T-helper 2 cell (primary cell): Measurements from ENCODE around the gene PPEF1.
"Not testable (repeated sequence)": the region's sequence is repeated elsewhere in the genome, so short reads cannot be mapped to it uniquely, and the experiment has no call there.

ENCODE experiments used
- DNase-seq, 5 experiments: peaks; one replicate each; pipeline versions ENCODE4 v3.0.0 to v3.0.0-alpha.2; 2012 to 2022

Gene PPEF1

DNA sequence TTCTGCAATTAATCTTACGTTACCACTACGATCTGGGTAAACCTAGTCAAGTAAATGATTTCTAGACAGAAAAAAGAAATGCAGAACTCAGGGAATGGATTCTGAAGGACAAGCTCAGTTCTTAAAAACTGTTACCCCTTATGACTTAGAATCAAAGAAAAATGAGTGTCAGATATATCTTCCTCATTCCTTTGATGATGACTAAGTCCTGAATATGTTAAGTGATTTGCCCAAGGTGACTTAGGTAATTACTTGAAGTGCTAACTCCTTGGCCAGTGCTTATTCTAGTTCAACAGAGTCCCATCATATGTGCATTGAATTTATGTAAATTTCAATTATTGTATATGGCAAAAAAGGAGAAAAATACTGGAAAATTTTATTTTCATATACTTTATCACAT, 92.5 kb downstream of the PPEF1 start:
- no peak for DNase-seq

DNA sequence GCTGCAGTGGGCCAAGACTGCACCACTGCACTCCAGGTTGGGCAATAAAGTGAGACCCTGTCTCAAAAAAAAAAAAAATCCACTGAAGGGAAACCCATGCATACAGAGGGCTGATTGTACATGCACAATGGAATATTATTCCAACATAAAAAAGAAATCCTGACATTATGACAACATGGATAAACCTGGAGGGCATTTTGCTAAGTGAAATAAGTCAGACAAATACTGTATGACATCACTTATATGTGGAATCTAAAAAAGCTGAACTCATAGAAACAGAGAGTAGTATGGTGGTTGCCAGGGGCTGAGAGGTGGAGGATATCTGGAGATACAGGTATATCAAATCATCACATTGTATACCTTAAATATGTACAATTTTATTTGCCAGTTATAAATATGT, 102.2 kb downstream of the PPEF1 start:
- no peak for DNase-seq

DNA sequence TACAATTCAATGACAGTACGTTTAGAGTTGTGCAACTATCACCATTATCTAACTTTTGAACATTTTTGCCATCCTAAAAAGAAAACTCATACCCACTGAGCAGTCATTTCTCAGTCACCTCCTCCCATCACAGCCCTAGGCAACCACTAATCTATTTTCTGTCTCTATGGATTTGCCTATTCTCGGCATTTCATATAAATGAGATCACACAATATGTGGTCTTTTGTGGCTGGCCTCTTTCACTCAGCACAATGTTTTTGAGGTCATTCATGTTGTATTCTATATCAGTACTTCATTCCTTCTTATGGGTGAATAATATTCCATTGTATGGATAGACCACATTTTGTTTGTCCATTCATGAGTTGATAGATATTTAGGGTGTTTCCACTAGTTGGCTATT, 103.0 kb downstream of the PPEF1 start:
- no peak for DNase-seq

DNA sequence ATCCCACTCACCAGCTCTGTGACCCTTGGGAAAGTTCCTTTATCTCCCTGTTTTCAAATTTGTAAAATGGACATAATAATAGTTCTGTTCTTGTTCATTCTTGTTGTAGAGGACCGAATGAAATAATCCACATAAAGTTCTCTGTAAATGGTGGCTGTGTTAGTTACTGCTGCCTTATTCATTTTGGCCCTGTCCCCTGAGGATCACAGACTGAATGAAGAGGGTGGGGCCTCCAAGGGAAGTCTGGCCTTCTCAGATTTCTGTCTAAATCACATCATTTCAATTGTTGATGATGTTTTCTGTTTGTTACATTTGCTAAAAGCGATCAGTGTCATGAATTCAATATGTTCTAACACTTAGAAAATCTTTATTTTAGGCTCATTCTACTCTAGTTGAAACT, 117.9 kb downstream of the PPEF1 start:
- no peak for DNase-seq

DNA sequence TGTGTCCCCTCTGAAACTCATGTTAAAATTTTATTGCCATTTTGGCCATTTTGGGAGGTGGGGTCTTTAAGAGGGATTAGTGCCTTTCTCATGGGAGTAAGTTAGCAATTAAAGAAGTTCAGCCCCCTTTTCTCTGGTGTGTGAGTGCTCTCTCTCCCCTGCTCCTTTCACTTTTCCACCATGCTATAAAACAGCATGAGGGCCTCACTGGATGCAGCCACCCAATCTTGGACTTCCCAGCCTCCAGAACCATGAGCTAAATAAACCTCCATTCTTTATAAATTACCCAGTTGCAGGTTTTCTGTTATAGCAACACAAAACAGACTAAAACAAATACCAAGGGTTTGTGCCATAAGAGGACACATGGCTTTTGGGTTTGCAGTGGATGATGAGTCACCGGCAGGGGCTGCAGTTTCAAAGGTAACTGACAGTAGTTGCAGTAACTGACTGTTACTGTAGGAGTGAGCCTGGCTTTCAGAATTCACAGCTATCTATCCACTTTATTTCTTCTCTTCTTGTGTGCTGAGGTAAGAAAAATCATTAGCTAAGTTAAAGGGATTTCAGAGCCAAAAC, 121.5 kb downstream of the PPEF1 start:
- no peak for DNase-seq

DNA sequence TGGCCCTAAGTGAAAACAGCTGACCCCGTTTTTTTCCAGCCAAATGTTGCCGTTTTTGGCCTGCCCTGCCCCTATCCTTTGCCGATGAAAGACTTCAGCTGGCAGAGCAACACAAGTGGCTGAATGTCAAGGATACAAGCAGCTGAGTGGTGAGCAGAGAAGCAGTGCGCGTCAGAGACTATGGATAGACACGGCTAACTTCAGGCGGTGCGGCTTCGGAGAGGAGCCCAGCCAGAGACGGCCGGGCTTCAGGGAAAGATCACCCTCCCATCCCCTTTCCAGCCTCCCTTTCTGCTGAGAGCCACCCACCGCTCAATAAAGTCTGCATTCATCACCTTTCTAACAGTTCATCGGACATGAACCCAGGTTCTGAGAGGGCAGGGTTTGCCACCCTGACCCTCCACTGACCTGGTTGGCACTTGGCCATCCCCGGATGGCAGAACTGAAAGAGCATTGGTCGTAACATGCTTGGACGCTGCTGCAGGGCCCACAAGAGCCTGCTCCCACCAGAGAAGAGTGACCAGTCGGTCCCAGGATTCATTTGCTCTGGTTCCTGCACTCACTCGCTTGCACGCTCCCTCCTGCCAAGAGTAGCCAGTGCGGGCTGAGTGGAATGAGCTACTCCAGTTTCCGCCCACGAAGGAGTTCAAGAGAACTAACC, 125.8 kb downstream of the PPEF1 start:
- no peak for DNase-seq

DNA sequence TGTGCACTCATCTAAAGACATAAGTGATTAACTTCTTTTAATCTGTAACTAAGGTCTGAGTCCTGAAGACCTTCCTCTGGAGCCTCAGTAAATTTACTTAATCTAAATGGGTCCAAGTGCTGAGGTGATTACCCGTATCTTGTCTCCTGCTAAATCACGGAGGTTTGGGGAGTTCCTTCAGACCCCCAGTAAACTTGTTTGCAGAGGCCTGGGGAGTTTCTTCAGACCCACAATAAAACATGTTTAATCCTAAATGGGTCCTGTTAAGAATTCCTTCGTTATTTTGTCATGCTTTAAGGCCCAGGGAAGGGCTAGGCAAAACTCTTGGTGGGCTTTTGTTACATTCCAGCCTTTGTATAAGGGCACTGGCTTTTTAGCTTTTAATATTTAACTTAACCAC, 140.5 kb downstream of the PPEF1 start:
- DNase-seq, result not testable (repeated sequence)

DNA sequence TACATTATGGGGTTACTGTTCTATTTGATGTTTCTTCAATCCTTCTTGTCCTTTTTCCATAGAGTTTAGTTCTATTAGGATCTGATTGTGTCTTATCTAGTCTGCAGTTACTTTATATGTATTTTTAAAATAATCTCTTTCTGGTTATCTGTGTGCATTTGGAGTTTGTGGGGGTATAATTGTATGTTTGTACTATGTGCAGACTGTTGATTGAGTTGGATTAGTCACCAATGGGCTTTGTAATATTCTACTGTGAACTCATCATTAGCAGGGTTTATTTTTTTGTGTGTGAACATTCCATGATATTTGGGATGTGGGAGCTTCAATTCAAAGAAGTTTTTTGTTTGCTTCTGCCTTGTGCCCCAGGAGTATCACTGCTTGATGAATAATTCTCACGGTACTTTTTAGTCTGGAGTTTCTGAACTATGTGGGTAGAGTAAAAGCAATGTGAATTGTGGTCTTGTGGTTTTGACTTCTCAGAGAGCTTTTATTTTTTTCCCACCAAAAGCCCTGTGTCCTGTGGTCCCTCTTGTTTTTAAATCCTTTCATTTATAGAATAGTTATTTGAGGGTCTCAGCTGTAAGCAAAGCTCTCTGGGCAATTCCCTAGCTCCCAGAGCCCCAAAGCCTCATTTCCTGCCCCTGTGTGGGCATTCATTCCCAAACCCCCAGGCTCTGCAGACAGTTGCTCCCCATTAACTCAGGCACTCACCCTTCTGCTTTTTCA, 148.6 kb downstream of the PPEF1 start:
- DNase-seq, result peak in 1 of 5 experiments; percentile 10

DNA sequence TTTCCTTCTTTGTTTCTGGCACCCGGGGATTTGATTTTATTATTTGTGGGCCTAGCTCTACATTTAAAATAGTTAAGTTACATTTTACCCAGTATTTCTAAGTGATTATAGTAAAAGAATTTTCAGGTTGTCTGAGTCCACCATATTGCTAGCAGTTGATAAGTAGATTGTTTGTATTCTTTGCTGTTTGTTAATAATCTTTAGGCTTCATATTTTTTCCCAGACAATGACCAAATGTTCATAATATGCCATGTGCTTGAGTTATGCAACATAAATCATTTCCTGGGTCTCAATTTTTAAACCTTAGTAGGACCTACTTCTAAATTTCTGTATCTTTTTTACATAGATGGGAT, 149.2 kb downstream of the PPEF1 start:
- DNase-seq, result no peak

DNA sequence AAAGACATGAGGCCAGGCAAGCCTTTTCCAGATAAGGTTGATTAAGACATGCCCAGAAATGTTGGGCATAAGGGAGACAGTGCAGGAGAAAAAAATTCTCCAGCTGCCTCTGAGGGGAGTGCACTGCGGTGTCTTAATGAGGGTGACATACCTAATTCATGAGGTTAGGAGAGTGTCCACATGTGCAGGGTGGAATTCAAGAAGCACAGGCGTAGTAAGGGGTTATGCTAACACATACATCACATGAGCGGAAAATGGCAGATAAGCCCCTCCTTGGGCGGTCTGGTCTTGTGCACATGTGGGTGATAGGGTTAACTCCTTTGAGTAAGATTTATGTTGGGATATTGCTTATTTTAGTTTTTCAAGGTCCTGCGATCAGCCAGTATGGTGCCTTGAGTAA, 154.1 kb downstream of the PPEF1 start:
- no peak for DNase-seq

DNA sequence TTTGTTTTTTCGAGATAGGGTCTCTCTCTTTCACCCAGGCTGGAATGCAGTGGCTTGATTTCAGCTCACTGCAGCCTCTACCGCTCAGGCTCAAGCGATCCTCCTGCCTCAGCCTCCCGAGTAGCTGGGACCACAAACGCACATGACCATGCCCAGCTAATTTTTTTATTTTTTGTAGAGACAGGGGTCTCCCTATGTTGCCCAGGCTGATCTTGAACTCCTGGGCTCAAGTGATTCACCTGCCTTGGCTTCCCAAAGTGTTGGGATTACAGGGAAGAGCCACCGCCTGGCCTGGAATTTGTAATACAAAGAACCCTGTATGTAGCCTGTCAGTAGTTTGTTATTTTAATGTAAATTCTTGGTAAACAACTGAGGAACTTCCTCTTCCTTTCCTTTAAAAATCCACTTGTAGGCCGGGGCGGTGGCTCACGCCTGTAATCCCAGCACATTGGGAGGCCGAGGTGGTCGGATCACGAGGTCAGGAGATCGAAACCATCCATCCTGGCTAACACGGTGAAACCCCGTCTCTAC, 157.0 kb downstream of the PPEF1 start:
- DNase-seq, result no peak

DNA sequence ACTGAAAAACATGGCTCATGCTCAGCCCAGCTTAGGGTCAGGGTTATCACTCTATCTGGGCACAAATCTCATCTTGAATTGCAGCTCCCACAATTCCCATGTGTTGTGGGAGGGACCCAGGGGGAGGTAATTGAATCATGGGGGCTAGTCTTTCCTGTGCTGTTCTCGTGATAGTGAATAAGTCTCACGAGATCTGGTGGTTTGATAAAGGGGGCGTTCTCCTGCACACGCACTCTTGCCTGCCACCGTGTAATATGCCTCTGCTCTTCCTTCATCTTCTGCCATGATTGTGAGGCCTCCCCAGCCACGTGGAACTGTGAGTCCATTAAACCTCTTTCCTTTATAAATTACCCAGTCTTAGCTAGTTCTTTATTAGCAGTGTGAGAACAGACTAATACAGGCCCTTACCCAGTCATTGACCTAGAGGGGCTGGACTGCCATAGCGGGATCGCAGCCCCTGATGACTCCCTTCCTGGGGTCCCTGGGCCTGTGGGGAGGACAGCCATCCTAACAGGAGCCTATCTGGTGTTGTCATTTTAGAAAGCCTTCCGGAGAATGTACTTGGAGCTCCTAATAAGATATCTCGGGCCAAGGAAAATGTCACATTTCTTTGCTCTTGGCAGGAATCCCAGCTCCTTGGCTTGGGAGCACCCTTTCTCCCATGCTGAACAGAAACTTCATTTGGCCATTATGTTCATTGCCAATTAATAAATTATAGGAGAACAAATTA, 163.9 kb downstream of the PPEF1 start:
- DNase-seq, result no peak

DNA sequence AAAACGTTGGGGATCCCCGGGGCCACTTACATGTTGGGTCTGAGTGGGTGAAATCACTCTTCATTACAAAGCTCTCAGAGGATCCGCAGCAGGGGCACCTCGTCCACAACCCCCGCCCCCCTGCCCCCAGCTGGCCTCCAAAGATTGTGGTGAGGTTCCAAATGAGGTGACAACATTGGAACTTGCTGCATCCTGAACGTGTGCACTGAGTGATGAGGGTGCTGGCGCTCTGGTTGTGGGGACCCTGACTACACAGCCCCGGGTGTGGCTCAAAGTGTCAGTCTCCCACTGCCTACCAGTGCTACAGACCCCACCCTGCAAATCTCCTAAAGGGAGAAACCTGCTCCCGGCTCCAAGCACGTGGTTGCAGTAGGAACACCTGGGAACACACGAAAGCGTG, 164.5 kb downstream of the PPEF1 start:
- DNase-seq, result no peak

DNA sequence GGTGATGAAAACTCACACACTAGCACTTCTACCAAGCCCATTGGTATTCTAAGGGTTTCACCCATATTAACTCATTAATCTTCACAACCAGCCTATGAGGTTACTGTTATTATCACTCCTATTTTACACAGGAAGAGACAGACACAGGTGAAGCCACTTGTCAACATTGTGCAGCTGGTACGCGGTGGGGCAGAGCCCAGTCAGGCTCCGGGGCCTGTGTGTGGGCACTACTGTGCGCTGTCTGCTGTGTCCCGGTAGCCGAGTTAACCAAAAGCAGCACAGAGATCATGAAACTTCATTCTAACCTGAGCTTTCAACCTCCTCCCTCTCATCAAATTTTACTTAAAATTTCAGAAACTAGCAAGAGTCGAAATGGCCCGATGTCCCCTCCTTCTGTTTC, 165.2 kb downstream of the PPEF1 start:
- no peak for DNase-seq

DNA sequence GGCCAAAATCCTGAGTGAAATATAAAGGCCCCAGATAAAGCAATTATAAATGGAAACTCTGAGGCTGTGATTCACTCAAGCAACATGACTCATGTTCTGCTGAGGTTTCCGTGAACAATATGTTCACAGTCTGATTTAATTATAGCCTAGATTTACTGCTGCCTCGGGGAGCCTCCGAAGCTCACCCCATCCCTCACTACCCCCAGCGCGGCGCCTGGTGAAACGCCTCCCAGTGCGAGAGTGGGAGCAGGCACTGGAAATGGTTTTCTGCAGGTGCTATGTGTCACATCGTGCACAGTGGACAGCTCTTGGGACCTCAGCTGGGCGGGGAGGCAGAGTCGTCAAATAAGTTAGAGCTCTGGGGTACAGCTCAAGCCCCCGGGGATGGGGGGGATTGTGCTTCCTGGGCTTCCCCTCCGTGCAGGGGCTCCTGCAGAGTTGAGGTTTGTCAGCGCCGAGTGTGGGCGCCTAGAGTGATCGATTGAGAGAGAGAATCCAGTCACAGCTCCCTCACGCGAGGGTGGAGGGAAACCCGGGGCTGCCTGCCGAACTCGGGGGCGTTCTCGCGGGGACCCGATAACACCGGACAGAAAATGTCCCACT, 165.8 kb downstream of the PPEF1 start:
- no peak for DNase-seq

DNA sequence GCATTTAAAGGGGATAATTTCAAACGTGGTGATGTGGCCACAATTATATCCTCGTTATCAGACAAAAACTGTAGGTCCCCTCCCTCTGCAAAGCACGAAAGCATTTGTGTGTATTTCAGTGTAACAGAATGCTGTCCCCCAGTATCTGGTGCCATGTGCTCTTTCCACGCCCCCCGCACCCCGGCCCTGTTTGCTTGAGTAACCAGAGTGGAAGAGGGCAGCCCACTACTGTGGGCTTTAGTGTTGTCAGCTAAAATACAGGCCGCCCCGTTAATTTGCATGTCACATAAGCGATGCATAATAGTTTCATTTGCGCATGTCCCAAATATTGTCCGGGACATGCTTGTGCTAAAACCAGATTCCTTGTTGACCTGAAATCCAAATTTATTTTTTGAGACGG, 166.4 kb downstream of the PPEF1 start:
- no peak for DNase-seq

DNA sequence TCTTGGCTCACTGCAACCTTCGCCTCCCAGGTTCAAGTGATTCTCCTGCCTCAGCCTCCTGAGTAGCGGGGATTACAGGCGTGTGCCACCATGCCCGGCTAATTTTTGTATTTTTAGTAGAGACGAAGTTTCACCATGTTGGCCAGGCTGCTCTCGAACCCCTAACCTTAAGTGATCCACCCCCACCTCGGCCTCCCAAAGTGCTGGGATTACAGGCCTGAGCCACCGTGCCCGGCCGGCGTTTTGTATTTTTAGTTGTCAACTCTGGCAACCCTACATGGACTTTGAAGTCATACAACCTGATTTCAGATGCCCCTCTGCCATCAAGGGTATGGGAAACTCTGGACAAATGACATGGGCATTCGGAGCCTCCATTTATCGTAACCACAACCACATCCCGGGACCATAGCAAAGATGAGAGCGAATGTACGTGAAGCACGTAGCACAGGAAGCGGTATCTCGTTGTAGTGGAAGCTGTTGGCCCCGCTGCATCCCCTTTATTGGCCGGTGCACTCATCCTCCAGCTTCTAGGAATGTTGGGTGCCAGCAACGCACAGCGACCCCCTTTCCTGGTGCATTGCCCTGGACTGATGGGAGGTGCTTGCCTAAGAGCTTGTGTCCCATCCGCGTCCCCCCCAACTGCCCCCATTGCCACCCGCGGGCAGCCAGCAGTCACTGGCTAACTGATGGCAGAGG, 167.3 kb downstream of the PPEF1 start:
- DNase-seq, result no peak

DNA sequence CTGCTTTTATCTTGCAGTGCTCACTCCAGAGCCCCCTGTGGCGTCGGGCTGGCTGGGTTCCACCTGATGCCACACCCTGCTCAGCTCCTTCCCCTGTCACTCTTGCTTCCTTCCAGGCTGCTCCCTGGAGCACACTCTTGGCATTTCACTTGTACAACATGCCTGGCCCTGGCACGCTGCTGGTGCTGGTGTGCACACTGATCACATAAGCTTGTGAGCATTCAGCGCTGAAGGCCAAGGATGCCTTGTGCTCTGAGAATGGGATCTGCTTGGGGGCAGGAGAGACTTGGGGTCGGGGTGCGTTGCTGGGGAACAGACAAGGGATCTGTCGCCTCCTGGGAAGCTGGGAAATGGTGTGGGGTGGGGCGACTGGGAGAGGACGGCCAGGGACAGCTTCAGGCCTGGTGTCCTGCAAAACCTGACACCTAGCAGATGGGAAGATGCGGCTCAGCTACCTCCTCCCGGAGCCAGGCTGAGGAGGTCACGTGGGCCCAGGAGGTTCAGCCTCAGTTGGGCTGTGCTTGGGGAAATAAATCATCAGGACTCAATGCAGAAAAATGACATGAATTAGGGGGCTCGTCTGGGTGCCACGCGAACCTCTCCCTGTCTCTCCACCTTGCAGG, 167.9 kb downstream of the PPEF1 start:
- DNase-seq, result no peak

DNA sequence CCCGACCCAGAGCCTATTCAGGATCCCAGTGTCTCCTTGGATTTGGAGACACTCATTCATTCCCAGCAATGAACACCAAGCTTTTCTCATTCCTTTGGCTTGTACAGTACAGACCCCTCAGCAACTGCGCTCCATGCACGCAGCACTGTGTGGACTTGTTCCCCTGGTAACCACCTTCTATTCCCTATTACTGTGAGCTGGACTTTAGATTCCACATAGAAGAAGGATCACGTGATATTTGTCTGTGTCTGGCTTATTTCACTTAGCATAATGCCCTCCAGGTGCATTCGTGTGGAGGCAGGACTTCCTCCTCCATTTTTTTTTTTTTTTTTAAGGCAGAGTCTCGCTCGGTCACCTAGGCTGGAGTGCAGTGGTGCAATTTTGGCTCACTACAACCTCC, 170.0 kb downstream of the PPEF1 start:
- DNase-seq, result no peak
